Neuron (in vitro differentiated cells): Measurements from ENCODE around the gene RUSC2.
"Not testable (repeated sequence)": the region's sequence is repeated elsewhere in the genome, so short reads cannot be mapped to it uniquely, and the experiment has no call there.

Experiments
- H2AFZ ChIP-seq: one replicate; pipeline ENCODE4 v1.6.1; 2013; ENCODE audit warnings: low read depth, mild to moderate bottlenecking, inconsistent platforms, low read length, moderate library complexity
- H3K27me3 ChIP-seq: one replicate; pipeline ENCODE4 v1.6.1; 2013; ENCODE audit warnings: low read length; ENCODE audit not compliant: insufficient read depth
- H3K36me3 ChIP-seq: one replicate; pipeline ENCODE4 v1.6.1; 2013; ENCODE audit warnings: low read length; ENCODE audit not compliant: insufficient read depth
- H3K4me1 ChIP-seq: one replicate; pipeline ENCODE4 v1.6.1; 2013; ENCODE audit warnings: low read length; ENCODE audit not compliant: insufficient read depth
- H3K4me3 ChIP-seq: 2 replicates; pipeline ENCODE4 v1.5.1; 2013; ENCODE audit warnings: mild to moderate bottlenecking, low read length, moderate library complexity
- H3K9me3 ChIP-seq: one replicate; pipeline ENCODE4 v1.6.1; 2013; ENCODE audit warnings: low read length

RUSC2 gene, protein sequence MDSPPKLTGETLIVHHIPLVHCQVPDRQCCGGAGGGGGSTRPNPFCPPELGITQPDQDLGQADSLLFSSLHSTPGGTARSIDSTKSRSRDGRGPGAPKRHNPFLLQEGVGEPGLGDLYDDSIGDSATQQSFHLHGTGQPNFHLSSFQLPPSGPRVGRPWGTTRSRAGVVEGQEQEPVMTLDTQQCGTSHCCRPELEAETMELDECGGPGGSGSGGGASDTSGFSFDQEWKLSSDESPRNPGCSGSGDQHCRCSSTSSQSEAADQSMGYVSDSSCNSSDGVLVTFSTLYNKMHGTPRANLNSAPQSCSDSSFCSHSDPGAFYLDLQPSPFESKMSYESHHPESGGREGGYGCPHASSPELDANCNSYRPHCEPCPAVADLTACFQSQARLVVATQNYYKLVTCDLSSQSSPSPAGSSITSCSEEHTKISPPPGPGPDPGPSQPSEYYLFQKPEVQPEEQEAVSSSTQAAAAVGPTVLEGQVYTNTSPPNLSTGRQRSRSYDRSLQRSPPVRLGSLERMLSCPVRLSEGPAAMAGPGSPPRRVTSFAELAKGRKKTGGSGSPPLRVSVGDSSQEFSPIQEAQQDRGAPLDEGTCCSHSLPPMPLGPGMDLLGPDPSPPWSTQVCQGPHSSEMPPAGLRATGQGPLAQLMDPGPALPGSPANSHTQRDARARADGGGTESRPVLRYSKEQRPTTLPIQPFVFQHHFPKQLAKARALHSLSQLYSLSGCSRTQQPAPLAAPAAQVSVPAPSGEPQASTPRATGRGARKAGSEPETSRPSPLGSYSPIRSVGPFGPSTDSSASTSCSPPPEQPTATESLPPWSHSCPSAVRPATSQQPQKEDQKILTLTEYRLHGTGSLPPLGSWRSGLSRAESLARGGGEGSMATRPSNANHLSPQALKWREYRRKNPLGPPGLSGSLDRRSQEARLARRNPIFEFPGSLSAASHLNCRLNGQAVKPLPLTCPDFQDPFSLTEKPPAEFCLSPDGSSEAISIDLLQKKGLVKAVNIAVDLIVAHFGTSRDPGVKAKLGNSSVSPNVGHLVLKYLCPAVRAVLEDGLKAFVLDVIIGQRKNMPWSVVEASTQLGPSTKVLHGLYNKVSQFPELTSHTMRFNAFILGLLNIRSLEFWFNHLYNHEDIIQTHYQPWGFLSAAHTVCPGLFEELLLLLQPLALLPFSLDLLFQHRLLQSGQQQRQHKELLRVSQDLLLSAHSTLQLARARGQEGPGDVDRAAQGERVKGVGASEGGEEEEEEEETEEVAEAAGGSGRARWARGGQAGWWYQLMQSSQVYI (N-terminal part only)

DNA sequence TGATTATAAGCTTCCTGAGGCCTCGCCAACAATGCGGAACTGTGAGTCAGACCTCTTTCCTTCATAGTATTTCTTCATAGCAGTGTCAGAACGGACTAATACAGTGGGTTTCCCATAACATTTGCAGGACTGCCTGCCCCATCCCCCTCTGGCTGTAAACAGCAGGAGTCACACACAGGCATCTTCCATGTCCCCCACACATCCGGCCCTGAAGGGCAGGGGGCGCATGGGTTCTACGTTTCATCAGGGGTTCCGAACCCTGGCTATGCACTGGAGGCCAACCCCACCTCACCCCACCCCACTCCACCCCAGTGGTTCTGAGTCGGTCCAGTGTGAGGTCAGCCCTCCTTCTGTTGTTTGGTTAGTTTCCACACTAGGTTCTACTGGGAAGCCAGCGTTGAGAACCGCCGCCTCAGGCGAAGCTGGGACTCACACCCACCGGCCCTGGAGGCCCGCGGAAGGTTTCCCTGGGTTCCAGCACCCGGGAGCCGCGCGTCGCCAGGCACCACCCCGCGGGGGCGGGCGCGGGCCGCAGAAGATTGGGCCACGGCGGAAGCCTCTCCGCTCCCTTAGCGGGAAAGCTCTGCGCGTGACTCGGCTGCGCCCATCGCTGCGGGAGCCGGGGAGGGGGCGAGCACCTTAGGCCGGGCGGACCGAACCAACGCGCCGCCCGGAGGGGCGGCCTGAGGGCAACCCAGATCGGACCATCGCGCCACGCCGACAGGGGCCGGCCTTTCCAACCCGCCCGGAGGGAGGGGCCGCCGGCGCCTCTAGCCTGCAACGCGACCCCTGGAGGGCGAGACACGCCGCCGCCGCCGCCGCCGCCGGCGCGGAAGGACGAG, at the start of gene RUSC2:
TSS of gene RUSC2 (plus strand) at position 799 of the 842 bp plus-strand sequence. CDS start 56,411 bp downstream, outside the sequence.
- no peaks in the 10 kb centered on the region for H3K9me3 ChIP-seq
- H3K4me1 ChIP-seq: no peaks in the 10 kb centered on the region
- H2AFZ ChIP-seq: peak within 1 kb of the TSS; percentile 97
- no peaks in the 10 kb centered on the region for H3K36me3 ChIP-seq
- no peaks in the 10 kb centered on the region for H3K27me3 ChIP-seq
- H3K4me3 ChIP-seq: peak within 1 kb of the TSS; percentile 59

DNA sequence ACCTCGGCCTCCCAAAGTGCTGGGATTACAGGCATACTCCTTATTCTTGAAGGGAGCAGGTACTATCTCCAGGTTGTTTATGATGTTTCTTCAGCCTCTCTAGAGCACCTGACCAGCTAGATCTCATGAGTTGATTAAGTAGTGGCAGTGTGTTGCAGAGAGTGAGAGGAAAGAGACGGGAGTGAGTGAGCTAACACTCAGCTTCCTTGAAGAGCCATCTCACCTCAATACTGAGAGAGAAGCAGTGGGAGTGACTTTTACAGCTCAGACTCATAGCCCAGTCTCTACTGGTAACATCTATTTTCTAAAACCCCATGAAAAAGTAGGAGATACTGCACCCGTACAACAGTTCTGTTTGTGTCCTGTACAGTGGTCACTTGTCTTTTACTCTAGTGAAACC, 43.9 kb upstream of the RUSC2 start:
- no peaks in the 10 kb centered on the region for H3K36me3 ChIP-seq

GRCh38 chr9:35448496-35448895, 41.4 kb upstream of the RUSC2 start:
- no peak overlapping the region for H3K4me3 ChIP-seq
- H3K27me3 ChIP-seq: no peaks in the 10 kb centered on the region
- H2AFZ ChIP-seq: no peak overlapping the region
- peaks cover 2% of the 10 kb centered on the region for H3K9me3 ChIP-seq
- no peaks in the 10 kb centered on the region for H3K36me3 ChIP-seq
- H3K4me1 ChIP-seq: peaks cover 2% of the 10 kb centered on the region

More for the DNA sequence above, 43.9 kb upstream of the RUSC2 start:
- no peak overlapping the region for H3K4me3 ChIP-seq
- H3K27me3 ChIP-seq: no peaks in the 10 kb centered on the region
- no peaks in the 10 kb centered on the region for H3K4me1 ChIP-seq
- no peaks in the 10 kb centered on the region for H3K9me3 ChIP-seq
- H2AFZ ChIP-seq: no peak overlapping the region

DNA sequence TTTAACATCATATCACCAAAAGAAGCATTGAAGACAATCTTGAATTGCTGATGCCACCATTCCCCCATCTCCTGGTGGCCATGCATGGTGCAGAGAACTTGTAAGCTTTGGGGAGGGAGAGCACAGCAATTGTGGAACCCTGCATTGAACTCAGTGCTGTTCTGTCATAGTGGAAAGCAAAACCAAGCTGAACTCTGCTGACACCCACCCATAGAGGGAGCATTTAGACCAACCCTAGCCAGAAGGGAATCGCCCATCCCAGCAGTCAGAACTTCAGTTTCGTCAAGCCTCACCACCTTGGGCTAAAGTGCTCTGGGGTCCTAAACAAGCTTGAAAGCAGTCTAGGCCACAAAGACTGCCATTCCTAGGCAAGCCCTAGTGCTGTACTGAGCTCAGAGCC, 37.4 kb upstream of the RUSC2 start:
- H3K4me3 ChIP-seq: no peak overlapping the region
- peaks cover 2% of the 10 kb centered on the region for H3K9me3 ChIP-seq
- no peaks in the 10 kb centered on the region for H3K36me3 ChIP-seq
- no peaks in the 10 kb centered on the region for H3K27me3 ChIP-seq
- H2AFZ ChIP-seq: no peak overlapping the region
- peaks cover 2% of the 10 kb centered on the region for H3K4me1 ChIP-seq

DNA sequence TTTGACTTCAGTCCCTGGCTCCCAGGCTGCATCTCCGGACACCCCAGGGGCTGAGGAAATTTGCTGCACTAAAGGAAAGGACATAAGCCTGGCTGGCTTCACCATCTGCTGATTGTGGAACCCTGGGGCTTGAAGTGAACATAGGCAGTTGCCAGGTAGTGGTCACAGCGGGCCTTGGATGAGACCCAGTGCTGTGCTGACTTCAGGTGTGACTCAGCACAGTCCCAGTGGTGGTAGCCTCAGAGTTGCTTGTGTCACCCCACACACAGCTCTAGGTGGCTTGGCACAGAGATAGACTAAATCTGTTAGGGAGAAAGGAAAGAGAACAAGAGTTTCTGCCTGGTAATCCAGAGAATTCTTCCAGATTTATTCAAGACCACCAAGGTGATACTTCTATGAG, 36.1 kb upstream of the RUSC2 start:
- H2AFZ ChIP-seq: no peak overlapping the region
- H3K36me3 ChIP-seq: no peaks in the 10 kb centered on the region
- no peaks in the 10 kb centered on the region for H3K27me3 ChIP-seq
- peaks cover 2% of the 10 kb centered on the region for H3K4me1 ChIP-seq
- peaks cover 2% of the 10 kb centered on the region for H3K9me3 ChIP-seq
- H3K4me3 ChIP-seq: no peak overlapping the region

GRCh38 chr9:35464141-35465025, 25.5 kb upstream of the RUSC2 start:
- Histone ChIP-seq H3K9me3 (no peaks in the 10 kb centered on the region), H2AFZ (no peak overlapping the region), H3K4me3 (no peak overlapping the region), H3K4me1 (no peaks in the 10 kb centered on the region), H3K27me3 (no peaks in the 10 kb centered on the region), H3K36me3 (no peaks in the 10 kb centered on the region)

GRCh38 chr9:35470340-35470739, 19.6 kb upstream of the RUSC2 start:
- no peaks in the 10 kb centered on the region for H3K9me3 ChIP-seq
- no peaks in the 10 kb centered on the region for H3K36me3 ChIP-seq
- no peak overlapping the region for H2AFZ ChIP-seq
- H3K4me1 ChIP-seq: no peaks in the 10 kb centered on the region
- H3K4me3 ChIP-seq: no peak overlapping the region
- H3K27me3 ChIP-seq: no peaks in the 10 kb centered on the region

DNA sequence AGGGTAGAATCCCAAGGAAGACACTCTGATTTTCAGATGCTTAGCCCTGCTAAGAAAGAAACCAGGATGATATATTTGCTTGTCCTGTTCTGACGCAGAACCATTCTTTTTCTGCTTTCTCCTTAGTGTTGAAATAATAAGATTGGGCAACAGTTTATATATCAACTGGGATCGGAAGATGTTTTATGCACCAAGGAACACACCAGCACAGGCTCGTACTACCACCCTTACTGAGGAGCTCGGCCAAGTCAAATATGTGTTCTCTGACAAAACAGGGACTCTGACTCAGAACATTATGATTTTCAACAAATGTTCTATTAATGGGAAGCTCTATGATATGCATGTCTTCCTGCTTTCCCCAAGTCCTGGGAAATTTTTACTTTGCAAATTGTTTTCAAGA, 19.0 kb upstream of the RUSC2 start:
- Histone ChIP-seq H2AFZ (no peak overlapping the region), H3K36me3 (no peaks in the 10 kb centered on the region), H3K4me3 (no peak overlapping the region), H3K4me1 (no peaks in the 10 kb centered on the region), H3K9me3 (no peaks in the 10 kb centered on the region), H3K27me3 (no peaks in the 10 kb centered on the region)

DNA sequence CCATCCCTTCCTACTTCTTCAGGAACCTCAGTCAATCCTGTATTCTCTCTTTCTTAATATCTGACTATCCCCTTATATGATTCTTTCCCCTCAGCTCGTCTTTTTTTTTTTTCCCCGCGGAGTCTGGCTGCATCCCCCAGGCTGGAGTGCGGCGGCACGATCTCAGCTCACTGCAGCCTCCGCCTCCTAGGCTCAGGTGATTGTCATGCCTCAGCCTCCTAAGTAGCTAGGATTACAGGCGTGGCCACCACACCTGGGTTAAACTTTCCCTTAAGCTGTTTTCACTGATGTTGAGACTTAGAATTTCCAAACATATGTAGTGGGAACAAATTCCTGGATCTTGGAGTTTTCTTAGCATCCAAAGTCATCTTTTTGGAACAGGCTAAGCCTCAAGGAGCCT, 13.3 kb upstream of the RUSC2 start:
- Histone ChIP-seq H3K27me3 (no peaks in the 10 kb centered on the region), H3K4me3 (no peak overlapping the region), H3K4me1 (no peaks in the 10 kb centered on the region), H3K36me3 (no peaks in the 10 kb centered on the region), H2AFZ (no peak overlapping the region), H3K9me3 (no peaks in the 10 kb centered on the region)

DNA sequence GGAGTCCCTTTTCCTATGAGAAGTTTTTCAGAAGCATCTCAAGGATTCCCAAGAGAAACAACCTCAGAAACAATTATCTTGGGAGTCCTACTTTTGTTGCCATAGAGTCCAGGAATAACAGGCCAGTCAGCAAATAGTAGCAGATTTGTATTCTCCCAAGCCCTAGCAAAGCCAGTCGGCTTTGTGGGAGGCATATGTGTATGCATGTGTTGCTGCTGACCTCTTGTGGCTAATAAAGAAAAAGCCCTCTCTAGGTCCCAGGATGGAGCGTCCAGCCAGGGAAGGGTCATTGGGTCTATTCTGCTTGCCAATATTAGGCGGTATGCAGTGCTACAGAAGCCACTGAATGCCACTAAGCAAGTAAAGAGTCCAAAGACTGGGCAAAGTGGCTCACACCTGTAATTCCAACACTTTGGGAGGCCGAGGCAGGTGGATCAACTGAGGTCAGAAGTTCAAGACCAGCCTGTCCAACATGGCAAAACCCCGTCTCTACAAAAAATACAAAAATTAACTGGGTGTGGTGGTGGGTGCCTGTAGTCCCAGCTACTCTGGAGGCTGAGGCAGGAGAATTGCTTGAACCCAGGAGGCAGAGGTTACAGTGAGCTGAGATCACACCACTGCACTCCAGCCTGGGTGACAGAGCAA, 12.6 kb upstream of the RUSC2 start:
- H2AFZ ChIP-seq, H3K4me1 ChIP-seq, H3K27me3 ChIP-seq, H3K36me3 ChIP-seq, H3K9me3 ChIP-seq, H3K4me3 ChIP-seq: not testable (repeated sequence)

DNA sequence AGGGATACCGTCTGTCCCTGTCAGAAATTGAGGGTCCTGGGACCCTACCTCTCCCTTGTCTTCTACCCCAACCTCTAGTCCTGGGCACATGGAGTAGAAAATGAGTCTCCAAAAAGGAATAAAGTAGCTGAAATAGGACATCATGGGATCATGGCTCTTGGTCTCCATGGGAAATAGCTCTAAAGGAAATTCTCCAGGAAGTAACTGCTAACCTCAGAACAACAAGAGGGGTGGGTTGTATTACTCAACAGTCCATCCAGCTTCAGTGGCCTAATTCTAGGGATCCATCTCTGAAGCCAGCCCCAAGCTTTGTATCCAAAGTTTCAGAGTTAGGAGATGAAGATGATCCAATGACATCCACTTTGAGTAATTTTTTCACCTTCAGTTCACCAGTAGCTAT, 11.0 kb upstream of the RUSC2 start:
- no peaks in the 10 kb centered on the region for H3K4me1 ChIP-seq
- H3K4me3 ChIP-seq: no peak overlapping the region

More for the DNA sequence above, 11.0 kb upstream of the RUSC2 start:
- Histone ChIP-seq H2AFZ (no peak overlapping the region), H3K27me3 (peaks cover 2% of the 10 kb centered on the region), H3K36me3 (no peaks in the 10 kb centered on the region), H3K9me3 (no peaks in the 10 kb centered on the region)
